GM18511 (cell line): ENCODE data around the gene VWF.

Source experiments
- ATAC-seq: cut with Tn5 transposase; IDR thresholded peaks from one replicate; pipeline ENCODE4 v1.9.1; 2021; ENCODE audit warnings: mild to moderate bottlenecking, moderate library complexity; ENCODE audit not compliant: unreplicated experiment

VWF gene

GRCh38 chr12:5966486-5967095 is 157.9 kb downstream of the VWF start:
- ATAC-seq: no peak

- ATAC-seq: no peak
Observed at GRCh38 chr12:5965950-5966383, 158.5 kb downstream of the VWF start.

GRCh38 chr12:5964913-5965900 is 159.3 kb downstream of the VWF start:
- no peak for ATAC-seq

- ATAC-seq: no peak
Observed at GRCh38 chr12:5963515-5963914, 161.0 kb downstream of the VWF start.

GRCh38 chr12:5960783-5961182 is 163.7 kb downstream of the VWF start:
- ATAC-seq: no peak

- ATAC-seq: no peak
Observed at GRCh38 chr12:5956987-5957386, 167.5 kb downstream of the VWF start.

GRCh38 chr12:5954661-5955060 is 169.8 kb downstream of the VWF start:
- ATAC-seq: no peak

- ATAC-seq: no peak
Observed at GRCh38 chr12:5953835-5954586, 170.5 kb downstream of the VWF start.

GRCh38 chr12:5952031-5952430 is 172.4 kb downstream of the VWF start:
- no peak for ATAC-seq

- no peak for ATAC-seq
Observed at GRCh38 chr12:5948696-5949095, 175.8 kb downstream of the VWF start.

- no peak for ATAC-seq
Observed at GRCh38 chr12:5947006-5947405, 177.5 kb downstream of the VWF start.

GRCh38 chr12:5946388-5946787 is 178.1 kb downstream of the VWF start:
- no peak for ATAC-seq

GRCh38 chr12:5945071-5946008 is 179.1 kb downstream of the VWF start, which contains the start of gene ANO2:
Gene ANO2 (minus strand): TSS chr12:5945259. CDS start chr12:5945217, 42 bp downstream.
- ATAC-seq: no peak

- ATAC-seq: no peak
Observed at GRCh38 chr12:5944688-5945070, 179.8 kb downstream of the VWF start.

GRCh38 chr12:5944053-5944452 is 180.4 kb downstream of the VWF start:
- ATAC-seq: no peak

GRCh38 chr12:5941907-5942306 is 182.6 kb downstream of the VWF start:
- no peak for ATAC-seq

- no peak for ATAC-seq
Observed at GRCh38 chr12:5927732-5928516, 196.5 kb downstream of the VWF start.

- ATAC-seq: no peak
Observed at GRCh38 chr12:5925646-5926045, 198.8 kb downstream of the VWF start.

- no peak for ATAC-seq
Observed at GRCh38 chr12:5924342-5924741, 200.1 kb downstream of the VWF start.
